OCI-LY3 (cell line): ENCODE results near the gene RAB8B.

Source experiments
- H2AFZ ChIP-seq: fragments of 200-600, 300-600 bp; shearing (Covaris generic); 2 replicates; pipeline ENCODE4 v1.6.0; 2014; ENCODE audit warnings: antibody characterized with exemption, low read depth, low read length
- H3K27ac ChIP-seq: fragments of 200-600, 300-600 bp; sonication (generic); 2 replicates; pipeline ENCODE4 v1.5.1; 2014; ENCODE audit warnings: mild to moderate bottlenecking, low read length, moderate library complexity, mixed read lengths
- H3K27me3 ChIP-seq: fragments of 200-600, 300-600 bp; sonication (generic); 2 replicates; pipeline ENCODE4 v1.6.1; 2014; ENCODE audit warnings: low read depth, low read length, mixed read lengths
- H3K36me3 ChIP-seq: fragments of 200-600, 300-600 bp; sonication (generic); replicated peaks from 2 replicates; pipeline ENCODE3; 2014; ENCODE audit warnings: low read depth, low read length, mixed read lengths
- H3K4me1 ChIP-seq: fragments of 300-600, 200-600 bp; sonication (generic); 2 replicates; pipeline ENCODE4 v1.6.1; 2014; ENCODE audit warnings: low read length, mixed read lengths
- H3K4me2 ChIP-seq: fragments of 200-600, 300-600 bp; sonication (generic); 2 replicates; pipeline ENCODE4 v1.6.1; 2014; ENCODE audit warnings: low read length, mixed read lengths
- H3K4me3 ChIP-seq: fragments of 300-600, 200-600 bp; sonication (generic); 2 replicates; pipeline ENCODE4 v1.5.1; 2014; ENCODE audit warnings: antibody characterized with exemption, mild to moderate bottlenecking, low read length, moderate library complexity
- H3K79me2 ChIP-seq: fragments of 300-600, 200-600 bp; shearing (Covaris generic); 2 replicates; pipeline ENCODE4 v1.6.1; 2014; ENCODE audit warnings: mild to moderate bottlenecking, low read length, mixed read lengths
- H3K9ac ChIP-seq: fragments of 300-600, 200-600 bp; shearing (Covaris generic); 2 replicates; pipeline ENCODE4 v1.6.0; 2014; ENCODE audit warnings: mild to moderate bottlenecking, low read length, moderate library complexity
- H3K9me3 ChIP-seq: fragments of 200-600, 300-600 bp; shearing (Covaris generic); 2 replicates; pipeline ENCODE4 v1.6.1; 2014; ENCODE audit warnings: low read length, mixed read lengths; ENCODE audit not compliant: insufficient read depth
- H4K20me1 ChIP-seq: fragments of 200-600, 300-600 bp; sonication (generic); 2 replicates; pipeline ENCODE4 v1.6.1; 2016; ENCODE audit warnings: low read length, mixed read lengths; ENCODE audit not compliant: insufficient read depth
- CTCF ChIP-seq: fragments of 200-600, 300-600 bp; sonication (generic); IDR thresholded peaks from 2 replicates; pipeline ENCODE4 v1.5.1; 2014; ENCODE audit warnings: antibody characterized with exemption, low read length, low read depth
- EZH2phosphoT487 ChIP-seq: fragments of 200-600 bp; shearing (Covaris generic); IDR thresholded peaks from 2 replicates; pipeline ENCODE4 v1.6.1; 2018; ENCODE audit warnings: antibody characterized with exemption, mixed run types, low read depth

The RAB8B gene

GRCh38 chr15:63210151-63211091, 21.0 kb downstream of the RAB8B start:
- H2AFZ ChIP-seq, result no peak overlapping the region
- no peak overlapping the region for H3K27ac ChIP-seq
- no peak overlapping the region for H3K4me3 ChIP-seq
- no peaks in the 10 kb centered on the region for H3K27me3 ChIP-seq
- H3K4me1 ChIP-seq, result peaks cover 58% of the 10 kb centered on the region
- TF ChIP-seq CTCF (no peak), EZH2phosphoT487 (no peak)
- H3K9ac ChIP-seq, result no peak overlapping the region
- peaks cover 27% of the 10 kb centered on the region for H3K79me2 ChIP-seq
- no peak overlapping the region for H3K4me2 ChIP-seq
- no peaks in the 10 kb centered on the region for H3K36me3 ChIP-seq
- H4K20me1 ChIP-seq, result peaks cover 12% of the 10 kb centered on the region; the same call in 1 of the 2 replicates
- H3K9me3 ChIP-seq, result no peaks in the 10 kb centered on the region

GRCh38 chr15:63211092-63211490, 21.7 kb downstream of the RAB8B start:
- no peak overlapping the region for H2AFZ ChIP-seq
- H3K27me3 ChIP-seq, result no peaks in the 10 kb centered on the region
- H3K4me3 ChIP-seq, result no peak overlapping the region
- H3K27ac ChIP-seq, result no peak overlapping the region
- H3K9ac ChIP-seq, result no peak overlapping the region
- H3K4me2 ChIP-seq, result no peak overlapping the region
- no peaks in the 10 kb centered on the region for H3K9me3 ChIP-seq
- TF ChIP-seq EZH2phosphoT487 (no peak), CTCF (no peak)
- H3K4me1 ChIP-seq, result peaks cover 64% of the 10 kb centered on the region
- peaks cover 27% of the 10 kb centered on the region for H3K79me2 ChIP-seq
- peaks cover 6% of the 10 kb centered on the region; the same call in 1 of the 2 replicates for H4K20me1 ChIP-seq
- H3K36me3 ChIP-seq, result no peaks in the 10 kb centered on the region

GRCh38 chr15:63211549-63211948, 22.1 kb downstream of the RAB8B start:
- H3K27me3 ChIP-seq, result no peaks in the 10 kb centered on the region
- H4K20me1 ChIP-seq, result peaks cover 2% of the 10 kb centered on the region; the same call in 1 of the 2 replicates
- H3K4me3 ChIP-seq, result no peak overlapping the region
- no peaks in the 10 kb centered on the region for H3K9me3 ChIP-seq
- TF ChIP-seq EZH2phosphoT487, result no peak
- no peak for TF ChIP-seq CTCF
- H3K36me3 ChIP-seq, result no peaks in the 10 kb centered on the region
- H2AFZ ChIP-seq, result no peak overlapping the region
- H3K79me2 ChIP-seq, result peaks cover 27% of the 10 kb centered on the region
- H3K4me1 ChIP-seq, result peaks cover 69% of the 10 kb centered on the region
- peak overlapping the region; percentile 85; the same call in 1 of the 2 replicates for H3K27ac ChIP-seq
- peak overlapping the region; percentile 80; the same call in 1 of the 2 replicates for H3K4me2 ChIP-seq
- H3K9ac ChIP-seq, result no peak overlapping the region
